A673 (cell line): ENCODE measurements around the gene LGALS7B.

Source experiments
- CTCF ChIP-seq: fragments of 300-800, 200-600 bp; sonication (generic); conservative IDR thresholded peaks from 2 replicates; pipeline ENCODE4 v1.5.1; 2017; ENCODE audit warnings: low read depth, mild to moderate bottlenecking, antibody characterized with exemption, low read length, moderate library complexity, mixed read lengths
- EZH2 ChIP-seq: fragments of 200-600 bp; sonication (generic); IDR thresholded peaks from 2 replicates; pipeline ENCODE4 v1.6.1; 2017; ENCODE audit warnings: borderline replicate concordance, low read depth, mild to moderate bottlenecking, mixed read lengths, antibody characterized with exemption, low read length; ENCODE audit not compliant: poor library complexity, severe bottlenecking

GRCh38 chr19:38830039-38830733 is 41.2 kb downstream of the LGALS7B start:
- TF ChIP-seq CTCF: no peak
- TF ChIP-seq EZH2: no peak
